HPDE6-E6E7 (cell line): ENCODE measurements around the gene TUBB3.
A peak's percentile ranks its signal among the peaks of the same experiment; 100 is the strongest.
"Not testable (repeated sequence)": the region's sequence is repeated elsewhere in the genome, so short reads cannot be mapped to it uniquely, and the experiment has no call there.

Experiments used
- DNase-seq: peaks from one replicate; pipeline ENCODE4 v3.0.0; 2011; ENCODE audit warnings: missing footprints; ENCODE audit errors: extremely low spot score

TUBB3 gene

DNA sequence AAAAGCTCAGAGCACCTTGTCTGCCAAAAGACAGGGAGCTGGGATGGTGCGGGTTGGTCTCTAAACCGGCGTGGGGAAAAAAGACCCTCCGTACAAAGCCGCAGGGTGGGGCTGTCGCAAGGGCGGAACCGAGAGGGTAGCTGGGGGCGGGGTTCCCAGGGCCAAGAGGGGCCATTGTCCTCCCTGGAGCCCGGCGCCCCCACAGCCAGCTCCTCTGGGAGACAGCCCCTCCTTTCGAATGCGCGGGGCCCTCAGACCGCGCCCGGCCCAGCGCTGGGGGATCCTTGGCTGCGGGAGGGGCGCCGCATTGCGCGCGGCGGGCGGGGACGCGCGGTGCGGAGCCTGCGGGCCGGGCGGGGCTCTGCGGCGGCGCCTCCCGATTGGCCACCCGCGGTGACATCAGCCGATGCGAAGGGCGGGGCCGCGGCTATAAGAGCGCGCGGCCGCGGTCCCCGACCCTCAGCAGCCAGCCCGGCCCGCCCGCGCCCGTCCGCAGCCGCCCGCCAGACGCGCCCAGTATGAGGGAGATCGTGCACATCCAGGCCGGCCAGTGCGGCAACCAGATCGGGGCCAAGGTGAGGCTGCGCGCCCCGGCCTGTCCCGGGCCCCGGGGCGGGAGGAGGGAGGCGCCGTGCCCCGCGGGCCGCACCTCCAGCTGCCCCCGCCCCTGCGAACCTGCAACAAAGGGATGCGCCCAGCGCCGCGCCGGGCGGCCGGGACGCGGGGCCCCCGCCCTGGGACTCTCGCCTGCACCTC lies at the start of gene TUBB3:
Gene TUBB3 (plus strand): TSS at position 459 of the 756 bp plus-strand sequence. CDS start 60 bp downstream, at position 519.
- peak; percentile 93 for DNase-seq

DNA sequence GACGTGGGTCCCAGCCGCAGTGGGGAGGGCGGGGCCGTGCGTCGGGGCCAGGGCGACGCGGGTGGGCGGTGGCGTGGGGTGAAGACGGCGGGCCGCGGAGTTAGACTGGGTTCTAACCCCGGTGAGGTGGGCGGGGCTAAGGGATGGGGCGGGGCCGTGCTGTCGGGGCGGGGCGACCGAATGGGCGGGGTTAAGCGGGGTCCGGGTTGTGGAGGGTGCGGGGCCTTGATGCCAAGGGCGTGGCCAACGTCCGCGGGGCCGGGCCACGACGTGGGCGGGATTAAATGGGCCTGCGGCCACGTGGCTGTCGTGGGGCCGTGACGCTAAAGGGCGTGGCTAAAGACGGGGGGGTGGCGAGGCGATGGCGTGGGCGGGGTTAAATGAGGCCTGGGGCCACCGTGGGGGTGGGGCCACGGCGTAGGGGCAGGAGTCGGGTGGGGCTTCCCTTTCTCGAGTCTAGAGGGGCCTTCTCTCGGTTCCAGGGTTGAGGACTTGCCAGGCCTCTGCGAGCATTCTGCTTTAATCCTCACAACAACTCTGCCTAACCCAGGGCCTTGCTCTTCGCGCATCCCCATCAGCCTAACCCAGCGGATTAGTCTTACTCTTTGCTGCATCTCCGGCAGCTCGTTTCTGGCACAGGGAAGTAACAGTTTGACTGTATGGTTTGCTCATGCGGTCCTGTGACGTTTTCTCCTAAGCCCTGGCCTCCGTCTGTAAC lies 49.0 kb upstream of the TUBB3 start:
- DNase-seq: peak; percentile 94

DNA sequence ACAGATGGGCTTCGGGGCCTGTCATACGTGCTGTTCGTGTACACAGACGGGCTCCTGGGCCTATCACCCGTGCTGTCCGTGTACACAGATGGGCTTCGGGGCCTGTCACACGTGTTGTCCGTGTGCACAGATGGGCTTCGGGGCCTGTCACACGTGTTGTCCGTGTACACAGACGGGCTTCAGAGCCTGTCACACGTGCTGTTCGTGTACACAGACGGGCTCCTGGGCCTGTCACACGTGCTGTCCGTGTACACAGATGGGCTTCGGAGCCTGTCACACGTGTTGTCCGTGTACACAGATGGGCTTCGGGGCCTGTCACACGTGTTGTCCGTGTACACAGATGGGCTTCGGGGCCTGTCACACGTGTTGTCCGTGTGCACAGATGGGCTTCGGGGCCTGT lies 44.0 kb upstream of the TUBB3 start:
- not testable (repeated sequence) for DNase-seq

DNA sequence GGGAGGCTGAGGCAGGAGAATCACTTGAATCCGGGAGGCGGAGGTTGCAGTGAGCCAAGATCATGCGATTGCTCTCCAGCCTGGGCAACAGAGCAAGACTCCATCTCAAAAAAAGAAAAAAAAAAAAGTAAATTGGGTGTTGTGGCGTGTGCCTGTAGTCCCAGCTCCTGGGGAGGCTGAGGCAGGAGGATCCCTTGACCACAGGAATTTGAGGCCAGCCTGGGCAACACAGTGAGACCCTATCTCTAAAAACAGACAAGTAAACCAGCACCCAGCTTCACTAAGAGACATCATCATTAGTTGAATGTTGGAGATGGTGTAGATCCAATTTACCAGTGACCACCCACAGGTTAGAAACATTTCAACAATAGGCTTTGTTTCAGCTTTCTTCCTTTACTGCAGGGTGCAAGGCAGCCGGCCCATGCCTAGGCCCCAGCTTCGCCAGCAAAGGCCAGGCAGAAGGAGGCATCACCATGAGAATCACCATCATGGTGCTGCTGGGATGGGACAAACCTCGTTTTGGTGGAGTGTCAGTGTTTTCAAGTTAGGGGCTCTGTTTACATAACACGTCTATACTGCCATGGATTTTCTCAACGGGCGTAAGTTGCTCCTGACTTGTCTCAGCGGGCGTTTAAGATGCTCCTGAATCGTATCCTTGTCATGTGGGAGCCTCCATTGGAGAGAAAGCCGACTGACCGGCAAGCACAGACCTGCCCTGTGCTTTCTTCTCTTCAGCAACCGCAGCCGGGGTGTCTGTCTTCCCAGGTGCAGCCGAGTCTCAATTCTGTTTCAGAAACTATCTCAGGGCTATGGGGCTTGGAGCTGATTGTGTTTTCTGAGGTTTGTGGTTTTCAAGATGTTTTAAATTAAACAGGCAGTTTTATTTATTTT lies 42.4 kb upstream of the TUBB3 start:
- DNase-seq: peak; percentile 97

DNA sequence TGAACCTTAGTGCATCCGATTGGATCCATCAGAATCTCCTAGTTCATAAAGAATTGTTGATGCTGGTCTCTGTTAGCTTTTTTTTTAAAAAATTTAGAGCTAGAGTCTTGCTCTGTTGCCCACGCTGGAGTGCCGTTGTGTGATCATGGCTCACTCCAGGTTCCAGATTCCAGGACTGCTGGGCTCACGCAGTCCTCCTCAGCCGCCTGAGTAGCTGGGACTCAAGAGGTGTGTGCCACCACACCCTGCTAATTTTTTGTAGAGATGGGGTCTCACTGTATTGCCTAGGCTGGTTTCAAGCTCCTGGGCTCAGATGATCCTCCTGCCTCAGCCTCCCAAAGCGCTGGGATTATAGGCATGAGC lies 41.8 kb upstream of the TUBB3 start:
- no peak for DNase-seq

DNA sequence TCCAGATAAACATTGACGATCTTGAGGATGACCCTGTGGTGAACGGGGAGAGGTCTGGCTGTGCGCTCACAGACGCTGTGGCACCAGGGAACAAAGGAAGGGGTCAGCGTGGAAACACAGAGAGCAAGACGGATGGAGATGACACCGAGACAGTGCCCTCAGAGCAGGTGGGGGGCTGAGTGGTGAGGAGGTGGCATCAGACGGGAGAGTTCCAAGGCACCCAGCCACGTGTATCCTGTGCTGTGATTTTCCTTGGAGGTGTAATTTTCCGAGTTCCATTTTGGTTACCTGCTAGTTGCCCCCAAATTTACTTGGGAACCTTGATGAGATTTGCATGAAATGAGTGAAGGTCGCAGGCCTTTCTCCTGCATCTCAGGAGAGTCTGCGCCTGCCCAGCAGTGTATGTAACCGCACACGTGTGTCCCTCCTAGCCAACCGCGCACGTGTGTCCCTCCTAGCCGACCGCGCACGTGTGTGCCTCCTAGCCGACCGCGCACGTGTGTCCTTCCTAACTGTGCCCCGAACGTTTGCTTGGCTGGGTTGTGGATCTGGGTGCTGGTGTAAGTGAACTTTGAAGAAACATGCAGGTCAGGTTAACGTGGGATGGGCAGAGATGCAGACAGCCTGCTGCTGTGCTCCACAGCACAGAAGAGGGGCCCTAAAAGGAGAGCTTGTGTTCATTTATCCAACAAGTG lies 39.6 kb upstream of the TUBB3 start:
- no peak for DNase-seq

DNA sequence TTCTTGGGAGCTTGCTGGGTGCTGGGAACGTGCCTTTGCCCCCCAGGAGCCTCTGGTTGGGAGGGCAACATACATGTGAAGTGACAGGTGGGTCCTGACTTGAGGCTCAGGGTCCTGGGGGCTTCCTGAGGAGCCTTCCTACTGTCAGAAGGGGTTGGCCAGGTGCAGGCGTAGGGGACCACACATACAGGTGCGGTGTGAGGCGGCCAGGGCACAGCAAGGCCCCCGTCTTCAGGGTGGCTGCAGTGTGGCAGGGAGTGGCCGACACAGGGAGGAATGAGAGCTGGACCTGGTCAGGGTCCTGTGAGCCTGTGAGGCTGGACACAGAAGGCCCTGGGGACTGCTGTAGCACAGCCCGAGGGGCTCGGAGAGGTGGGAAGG lies 39.1 kb upstream of the TUBB3 start:
- DNase-seq: no peak

DNA sequence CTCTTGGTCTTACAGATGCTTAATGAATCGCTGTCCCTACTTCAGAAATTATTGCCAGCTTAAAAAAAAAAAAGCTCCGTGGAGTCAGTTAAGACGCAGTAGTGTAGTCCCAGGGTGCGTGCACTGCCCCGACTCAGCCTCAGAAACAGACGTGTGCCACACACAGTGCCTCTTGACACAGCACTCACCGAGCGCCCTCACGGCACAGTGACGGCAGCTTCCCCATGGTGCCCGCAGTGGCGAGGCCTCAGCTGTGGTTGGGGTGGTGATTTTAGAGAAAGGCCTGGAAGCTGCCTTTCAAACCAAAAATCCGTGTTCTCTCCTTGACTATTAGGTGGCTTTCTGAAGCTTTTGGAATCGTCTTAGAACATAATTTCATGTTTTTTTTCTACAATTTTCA lies 35.9 kb upstream of the TUBB3 start:
- no peak for DNase-seq

DNA sequence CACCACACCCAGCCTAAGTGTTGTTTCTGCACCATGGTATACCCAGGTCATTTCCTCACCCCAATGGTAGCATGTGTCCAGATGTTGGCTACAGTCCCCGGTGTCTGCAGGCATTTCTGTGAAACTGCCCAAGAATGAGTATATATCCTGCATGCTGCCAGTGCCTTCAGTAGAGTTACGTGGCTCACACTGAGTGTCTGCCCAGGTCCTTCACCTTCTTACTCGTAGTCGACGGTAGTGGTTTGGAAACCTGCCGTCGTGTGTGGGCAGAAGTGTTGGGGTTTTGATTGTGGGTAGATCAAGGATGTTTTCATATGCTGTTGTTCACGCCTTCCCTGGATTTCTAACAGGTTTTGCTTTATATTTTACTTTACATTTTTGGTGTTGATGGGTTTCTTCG lies 32.9 kb upstream of the TUBB3 start:
- no peak for DNase-seq

DNA sequence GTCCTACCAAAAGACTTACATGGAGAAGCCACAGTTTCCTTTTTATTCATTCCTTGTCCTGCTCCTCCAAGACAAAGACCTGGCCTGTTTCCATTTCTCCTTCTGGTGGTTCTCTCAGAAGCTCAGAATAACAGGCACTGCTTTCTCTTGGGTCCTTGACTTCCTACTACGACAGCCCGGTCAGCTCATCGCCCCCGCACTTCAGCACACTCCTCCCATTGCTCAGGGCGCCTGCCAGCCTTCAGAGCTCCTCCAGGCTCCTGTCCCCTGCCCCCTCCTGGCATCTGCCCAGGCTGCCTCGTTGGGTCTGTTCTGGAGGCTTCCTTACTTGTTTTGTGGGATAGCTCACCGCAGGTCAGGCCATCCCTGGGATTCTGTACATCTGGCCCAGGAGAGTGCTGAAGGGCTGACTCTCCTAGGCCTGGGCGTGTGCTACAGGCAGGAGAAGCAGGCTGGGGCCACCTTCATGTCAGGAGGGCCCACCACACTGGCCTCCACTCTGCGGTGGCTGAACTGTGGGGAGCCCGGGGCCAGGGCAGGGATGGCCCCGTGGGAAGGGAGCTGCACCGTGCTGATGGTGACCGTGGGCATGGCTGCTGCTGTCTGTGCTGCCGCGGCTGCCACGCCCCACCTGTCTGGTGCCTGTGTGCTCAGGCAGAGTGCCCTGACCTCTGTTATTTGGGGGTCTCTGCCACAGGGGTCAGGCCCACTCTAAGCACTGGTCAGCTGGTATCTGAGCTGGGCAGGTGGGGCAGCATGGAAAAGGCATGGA lies 32.1 kb upstream of the TUBB3 start:
- no peak for DNase-seq

DNA sequence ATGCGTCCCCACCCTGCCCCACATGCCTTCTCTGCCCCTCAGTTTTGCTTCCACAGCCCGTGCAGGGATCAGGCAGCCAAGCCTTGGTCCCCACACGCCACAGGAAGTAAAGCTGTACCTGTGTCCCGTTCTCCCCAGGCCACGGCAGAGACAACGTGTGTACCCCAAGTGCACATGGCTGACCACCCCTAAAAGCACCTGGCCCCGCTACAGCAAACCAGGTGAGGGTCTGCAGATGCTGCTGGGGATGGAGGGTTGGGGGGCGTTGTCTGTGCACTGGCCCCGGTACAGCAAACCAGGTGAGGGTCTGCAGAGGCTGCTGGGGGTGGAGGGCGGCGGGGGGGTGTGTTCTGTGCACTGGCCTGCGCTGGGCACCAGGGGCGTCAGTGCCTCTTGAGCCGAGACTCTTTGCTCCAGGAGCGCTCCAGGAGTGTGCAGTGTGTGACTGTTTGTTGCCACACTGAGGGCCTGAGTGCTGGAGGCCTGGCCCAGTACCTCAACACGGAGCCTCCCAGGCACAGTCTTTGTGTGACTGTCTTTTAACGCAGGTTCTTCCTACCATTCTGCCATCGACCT lies 31.0 kb upstream of the TUBB3 start:
- DNase-seq: no peak

DNA sequence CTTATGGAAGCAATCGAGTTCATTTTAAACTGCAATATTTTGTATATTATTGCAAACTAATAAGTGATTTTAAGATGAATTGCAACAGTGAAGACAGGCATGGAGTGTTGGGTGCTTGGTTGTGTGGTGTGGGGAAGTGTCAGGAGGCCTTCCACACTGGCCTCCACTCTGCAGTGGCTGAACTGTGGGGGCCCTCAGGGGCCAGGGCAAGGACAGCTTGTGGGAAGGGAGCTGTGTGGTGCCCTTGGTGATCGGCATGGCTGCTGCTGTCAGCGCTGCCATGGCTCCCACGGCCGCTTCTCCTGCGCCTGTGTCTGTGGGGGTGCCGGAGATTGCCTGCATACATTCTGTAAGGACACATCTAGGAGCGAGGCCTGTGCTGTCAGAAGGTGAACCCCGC lies 30.5 kb upstream of the TUBB3 start:
- DNase-seq: no peak

DNA sequence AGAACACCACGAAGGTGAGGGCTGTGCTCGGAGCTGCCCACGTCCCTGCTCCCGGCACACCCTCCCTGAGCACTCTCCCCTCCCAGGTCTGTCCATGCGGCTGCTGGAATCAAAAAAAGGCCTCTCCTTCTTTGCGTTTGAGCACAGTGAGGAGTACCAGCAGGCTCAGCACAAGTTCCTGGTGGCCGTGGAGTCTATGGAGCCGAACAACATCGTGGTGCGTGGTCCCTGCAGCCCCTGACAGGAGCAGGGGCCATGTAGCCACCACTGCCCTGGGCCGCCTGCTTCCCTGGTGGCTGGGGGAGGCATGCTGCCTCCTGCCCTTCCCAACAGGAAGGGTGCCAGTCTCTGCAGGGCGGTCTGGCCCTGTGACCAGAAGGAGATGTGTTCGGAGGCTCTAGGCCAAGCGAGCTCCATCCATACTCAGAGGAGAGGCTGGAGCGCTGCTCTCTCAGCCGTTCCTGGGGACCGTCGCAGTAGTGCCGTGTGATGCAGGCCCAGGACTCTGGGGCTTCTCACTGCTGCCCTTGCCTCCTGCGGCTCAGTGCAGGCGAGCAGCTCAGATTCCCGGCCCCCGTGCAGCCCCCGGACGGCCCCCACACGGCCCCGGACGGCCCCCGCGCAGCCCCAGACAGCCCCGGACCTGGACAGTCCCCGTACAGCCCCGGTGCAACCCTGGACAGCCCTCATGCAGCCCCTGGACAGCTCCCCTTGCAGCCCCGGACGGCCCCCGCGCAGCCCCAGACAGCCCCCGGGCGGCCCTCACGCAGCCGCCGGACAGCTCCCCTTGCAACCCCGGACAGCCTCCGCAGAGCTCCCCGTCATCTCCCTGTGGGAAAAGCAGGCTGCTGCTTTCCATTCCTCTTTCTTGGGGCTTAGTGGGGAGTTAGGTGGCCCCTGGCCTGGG lies 29.2 kb upstream of the TUBB3 start:
- no peak for DNase-seq

DNA sequence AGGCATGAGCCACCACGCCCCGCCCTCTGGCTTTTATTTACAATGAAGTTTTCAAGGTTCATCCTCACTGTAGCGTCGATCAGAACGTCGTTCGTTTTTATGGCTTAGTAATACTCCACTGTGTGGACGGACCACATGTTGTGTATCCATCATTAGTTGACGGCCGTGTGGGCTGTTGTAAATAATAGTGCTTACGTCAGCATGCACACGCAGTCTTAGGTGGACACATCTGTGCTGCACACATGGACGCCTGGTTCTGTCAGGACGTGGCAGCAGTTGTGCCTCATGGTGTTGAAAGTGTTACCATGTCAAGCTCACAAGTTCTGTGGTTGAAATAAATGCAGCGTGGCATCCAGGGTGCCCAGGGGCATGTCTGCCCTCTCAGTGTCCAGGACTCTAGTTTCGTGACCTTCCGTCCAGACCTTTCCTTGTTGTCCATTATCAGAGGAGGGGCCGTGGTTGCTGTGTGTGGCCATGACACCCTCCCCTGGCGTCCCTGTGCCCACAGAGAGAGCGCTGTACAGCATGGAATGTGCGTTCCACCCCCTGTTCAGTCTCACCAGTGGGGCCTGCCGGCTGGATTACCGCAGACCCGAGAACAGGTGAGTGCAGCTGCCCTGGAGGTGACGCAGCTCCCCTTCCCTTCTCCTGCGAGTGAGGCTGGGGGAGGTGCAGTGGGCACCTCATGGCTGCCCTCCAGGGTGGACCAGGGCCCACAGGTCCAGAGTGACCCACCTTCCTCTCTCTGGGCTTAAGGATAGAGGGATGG lies 27.5 kb upstream of the TUBB3 start:
- DNase-seq: no peak

DNA sequence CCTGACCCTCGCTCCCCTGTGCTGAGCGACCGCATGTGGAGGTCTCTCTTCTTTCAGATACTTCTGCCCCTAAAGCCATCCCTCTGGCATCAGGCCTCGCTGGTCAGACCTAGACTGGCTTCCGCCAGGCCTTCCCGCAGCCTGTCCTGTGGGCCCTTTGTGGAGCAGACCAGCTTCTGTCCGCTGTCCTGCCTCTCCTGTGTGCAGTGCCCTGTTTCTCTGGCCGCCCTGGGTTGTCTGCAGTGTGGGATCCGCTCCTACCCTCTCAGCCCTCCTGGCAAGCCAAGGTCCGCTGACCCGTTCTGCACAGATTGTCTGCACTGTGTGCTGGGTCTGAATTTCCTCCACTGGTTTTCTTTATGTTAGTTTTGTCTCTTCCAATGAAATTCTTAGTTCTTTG lies 25.9 kb upstream of the TUBB3 start:
- DNase-seq: no peak

DNA sequence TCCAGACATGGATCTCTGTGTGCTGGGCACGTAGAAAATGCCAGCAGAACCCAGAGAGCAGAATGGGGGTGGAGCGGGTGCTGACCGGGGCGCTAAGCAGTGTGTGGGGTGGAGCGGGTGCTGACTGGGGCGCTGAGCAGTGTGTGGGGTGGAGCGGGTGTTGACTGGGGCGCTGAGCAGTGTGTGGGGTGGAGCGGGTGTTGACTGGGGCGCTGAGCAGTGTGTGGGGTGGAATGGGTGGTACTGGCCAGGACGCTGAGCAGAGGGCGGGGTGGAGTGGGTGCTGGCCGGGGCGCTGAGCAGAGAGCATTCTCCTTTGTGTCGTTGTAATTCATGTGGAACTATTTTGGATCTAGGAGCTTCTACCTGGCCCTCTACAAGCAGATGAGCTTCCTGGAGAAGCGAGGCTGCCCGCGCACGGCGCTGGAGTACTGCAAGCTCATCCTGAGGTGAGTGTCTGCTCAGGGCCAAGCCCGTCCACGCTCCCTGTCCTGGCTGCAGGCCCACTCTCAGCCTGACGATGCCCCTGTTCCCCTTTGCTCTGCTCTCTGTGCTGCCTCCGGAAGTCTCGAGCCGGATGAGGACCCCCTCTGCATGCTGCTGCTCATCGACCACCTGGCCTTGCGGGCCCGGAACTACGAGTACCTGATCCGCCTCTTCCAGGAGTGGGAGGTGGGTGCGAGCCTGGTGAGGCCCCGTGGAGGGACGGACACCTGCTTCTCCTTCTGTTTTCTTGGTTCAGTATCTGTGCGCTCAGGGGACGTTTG lies 24.8 kb upstream of the TUBB3 start:
- DNase-seq: no peak

DNA sequence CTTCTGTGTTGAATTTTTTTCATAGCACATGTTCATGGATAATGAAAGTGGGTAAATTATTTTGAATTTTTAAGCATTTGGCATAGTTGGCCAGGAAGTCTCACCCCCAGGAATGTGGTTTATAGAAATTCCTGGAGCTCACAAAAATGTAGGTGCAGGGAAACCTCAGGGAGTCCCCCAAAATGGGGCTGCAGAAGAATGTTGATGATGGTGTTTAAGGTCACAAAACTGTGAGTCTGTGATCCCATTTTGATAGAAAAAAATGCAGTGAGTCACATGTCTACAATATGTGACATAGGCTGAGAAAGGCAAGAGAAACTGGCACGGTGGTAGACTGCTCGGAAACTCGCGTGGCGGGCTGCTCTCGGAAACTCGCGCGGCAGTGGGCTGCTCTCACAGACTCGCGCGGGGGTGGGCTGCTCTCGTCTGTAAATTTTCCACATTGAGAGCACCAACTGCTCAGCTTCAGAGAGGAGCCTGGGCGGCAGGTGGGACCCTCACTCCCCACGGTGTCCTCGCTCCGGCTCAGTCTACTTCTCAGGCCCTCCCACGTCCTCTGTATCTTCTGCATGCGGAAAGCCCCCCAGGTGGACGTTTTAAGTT lies 23.2 kb upstream of the TUBB3 start:
- DNase-seq: no peak

DNA sequence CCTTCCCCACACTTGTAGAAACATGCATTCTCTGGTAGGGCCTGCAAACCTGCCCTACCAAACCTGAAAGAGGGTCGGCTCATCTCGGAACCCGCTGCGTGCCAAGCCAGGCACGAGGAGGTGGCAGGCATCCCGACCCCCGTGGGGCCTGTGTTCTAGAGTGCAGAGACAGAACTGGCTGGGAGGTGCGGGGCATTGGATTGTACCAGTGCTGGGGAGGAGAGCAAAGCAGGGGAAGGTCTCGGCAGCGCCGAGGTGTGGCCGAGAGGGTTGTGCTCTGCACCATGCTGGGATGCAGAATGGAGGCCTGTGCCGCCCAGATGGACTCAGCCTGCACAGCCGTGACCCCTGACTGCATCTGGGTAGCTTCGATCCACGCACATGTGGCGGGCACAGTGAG lies 22.3 kb upstream of the TUBB3 start:
- DNase-seq: no peak
